ENCODE data around the gene KLF17. TPM values are rescaled to one million over a fixed set of nuclear protein-coding genes. Genes with fewer than 3 reads are reported as not detected.

KLF17 gene
- total RNA-seq, 1 donor: 0.36 TPM

DNA sequence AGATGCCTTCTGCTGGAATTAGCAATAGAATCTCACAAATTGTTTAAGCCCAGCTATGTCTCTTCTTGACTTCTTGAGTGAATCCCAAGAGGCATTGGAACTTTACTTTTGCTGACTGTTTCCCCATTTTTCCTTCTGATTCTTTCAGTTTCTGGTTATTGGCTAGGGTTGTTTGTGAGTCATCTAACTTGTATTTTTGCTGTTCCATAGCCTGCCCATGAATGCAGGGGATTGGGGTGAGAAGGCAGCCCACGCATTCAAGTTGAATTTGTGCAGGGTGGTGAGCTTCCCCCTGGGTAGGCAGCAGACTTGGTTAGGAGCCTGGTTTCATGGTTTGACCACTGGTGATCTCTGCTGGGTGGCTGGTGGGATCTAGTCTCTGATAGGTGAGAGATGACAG lies 10.4 kb upstream of the KLF17 start:
- no peaks in the 10 kb centered on the region for H3K79me2 ChIP-seq (ENCODE audit: insufficient read depth, low read length)
- H3K9me3 ChIP-seq (ENCODE audit: low read depth, low read length): no peaks in the 10 kb centered on the region
- peak overlapping the region; percentile 60 for H2AFZ ChIP-seq (ENCODE audit: low read length)
- no peaks in the 10 kb centered on the region for H3K27me3 ChIP-seq (ENCODE audit: insufficient read depth, low read length)
- no peaks in the 10 kb centered on the region for H3K36me3 ChIP-seq (ENCODE audit: insufficient read depth, low read length)
- H3K27ac ChIP-seq (ENCODE audit: low read depth, low read length): peak overlapping the region; percentile 11
- TF ChIP-seq, protein P1, sequence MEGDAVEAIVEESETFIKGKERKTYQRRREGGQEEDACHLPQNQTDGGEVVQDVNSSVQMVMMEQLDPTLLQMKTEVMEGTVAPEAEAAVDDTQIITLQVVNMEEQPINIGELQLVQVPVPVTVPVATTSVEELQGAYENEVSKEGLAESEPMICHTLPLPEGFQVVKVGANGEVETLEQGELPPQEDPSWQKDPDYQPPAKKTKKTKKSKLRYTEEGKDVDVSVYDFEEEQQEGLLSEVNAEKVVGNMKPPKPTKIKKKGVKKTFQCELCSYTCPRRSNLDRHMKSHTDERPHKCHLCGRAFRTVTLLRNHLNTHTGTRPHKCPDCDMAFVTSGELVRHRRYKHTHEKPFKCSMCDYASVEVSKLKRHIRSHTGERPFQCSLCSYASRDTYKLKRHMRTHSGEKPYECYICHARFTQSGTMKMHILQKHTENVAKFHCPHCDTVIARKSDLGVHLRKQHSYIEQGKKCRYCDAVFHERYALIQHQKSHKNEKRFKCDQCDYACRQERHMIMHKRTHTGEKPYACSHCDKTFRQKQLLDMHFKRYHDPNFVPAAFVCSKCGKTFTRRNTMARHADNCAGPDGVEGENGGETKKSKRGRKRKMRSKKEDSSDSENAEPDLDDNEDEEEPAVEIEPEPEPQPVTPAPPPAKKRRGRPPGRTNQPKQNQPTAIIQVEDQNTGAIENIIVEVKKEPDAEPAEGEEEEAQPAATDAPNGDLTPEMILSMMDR (IDR thresholded peaks at IDR 0.05; ENCODE audit: extremely low read depth, low read depth, low read length): no peak
- peak; percentile 92 for DNase-seq (ENCODE audit: insufficient read length, low spot score, missing footprints)
- peaks cover 10% of the 10 kb centered on the region for H3K4me1 ChIP-seq (ENCODE audit: insufficient read depth, low read length)
- peak overlapping the region; percentile 63 for H3K4me2 ChIP-seq (ENCODE audit: insufficient read depth, low read length)
- no peaks in the 10 kb centered on the region for H4K20me1 ChIP-seq (ENCODE audit: insufficient read depth, low read length)
- H3K4me3 ChIP-seq (ENCODE audit: insufficient read depth, low read length): peak overlapping the region; percentile 22

DNA sequence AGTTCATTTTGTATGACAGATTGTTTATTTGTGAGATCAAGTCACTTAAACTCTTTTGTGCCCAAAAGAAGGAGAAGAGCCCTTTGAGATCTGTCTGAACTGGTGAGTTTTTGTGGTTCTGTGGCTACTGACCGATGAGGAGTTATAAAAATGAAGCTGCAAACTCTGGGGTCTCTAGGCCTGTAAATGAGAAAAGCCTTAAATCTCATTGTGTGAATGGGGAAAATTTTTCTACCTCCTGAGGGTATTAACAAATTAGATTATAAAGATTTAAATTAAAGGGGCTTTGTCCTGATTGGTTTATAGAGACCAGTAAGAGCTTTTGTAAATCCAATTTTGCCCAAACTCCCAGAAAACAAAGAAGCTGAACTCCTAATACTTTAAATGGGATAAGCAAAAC lies 9.7 kb upstream of the KLF17 start:
- H3K4me2 ChIP-seq (ENCODE audit: insufficient read depth, low read length): no peak overlapping the region
- H3K27ac ChIP-seq (ENCODE audit: low read depth, low read length): no peak overlapping the region
- TF ChIP-seq, protein P1 (IDR thresholded peaks at IDR 0.05; ENCODE audit: extremely low read depth, low read depth, low read length): no peak
- no peak overlapping the region for H3K4me3 ChIP-seq (ENCODE audit: insufficient read depth, low read length)
- H3K27me3 ChIP-seq (ENCODE audit: insufficient read depth, low read length): no peaks in the 10 kb centered on the region
- H3K9me3 ChIP-seq (ENCODE audit: low read depth, low read length): no peaks in the 10 kb centered on the region
- H2AFZ ChIP-seq (ENCODE audit: low read length): peak overlapping the region; percentile 43
- H4K20me1 ChIP-seq (ENCODE audit: insufficient read depth, low read length): no peaks in the 10 kb centered on the region
- DNase-seq (ENCODE audit: insufficient read length, low spot score, missing footprints): no peak
- H3K79me2 ChIP-seq (ENCODE audit: insufficient read depth, low read length): no peaks in the 10 kb centered on the region
- H3K4me1 ChIP-seq (ENCODE audit: insufficient read depth, low read length): peaks cover 10% of the 10 kb centered on the region
- H3K36me3 ChIP-seq (ENCODE audit: insufficient read depth, low read length): no peaks in the 10 kb centered on the region

DNA sequence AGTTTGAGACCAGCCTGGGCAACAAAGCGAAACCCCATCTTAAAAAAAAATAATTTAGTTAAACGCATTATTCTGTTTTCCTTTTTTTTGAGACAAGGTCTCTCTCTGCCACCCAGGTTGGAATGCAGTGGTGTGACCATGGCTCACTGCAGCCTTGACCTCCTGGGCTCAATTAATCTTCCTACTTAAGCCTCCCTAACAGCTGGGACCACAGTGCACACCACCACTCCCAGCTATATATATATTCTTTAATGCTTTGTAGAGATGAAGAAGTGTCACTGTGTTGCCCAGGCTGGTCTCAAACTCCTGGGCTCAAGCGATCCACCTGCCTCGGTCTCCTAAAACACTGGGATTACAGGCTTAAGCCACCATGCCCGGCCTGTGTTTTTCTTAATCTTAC lies 7.7 kb upstream of the KLF17 start:
- H4K20me1 ChIP-seq (ENCODE audit: insufficient read depth, low read length): no peaks in the 10 kb centered on the region
- no peaks in the 10 kb centered on the region for H3K79me2 ChIP-seq (ENCODE audit: insufficient read depth, low read length)
- H3K4me1 ChIP-seq (ENCODE audit: insufficient read depth, low read length): peaks cover 10% of the 10 kb centered on the region
- no peaks in the 10 kb centered on the region for H3K27me3 ChIP-seq (ENCODE audit: insufficient read depth, low read length)
- H3K4me3 ChIP-seq (ENCODE audit: insufficient read depth, low read length): no peak overlapping the region
- no peak for DNase-seq (ENCODE audit: insufficient read length, low spot score, missing footprints)
- no peaks in the 10 kb centered on the region for H3K36me3 ChIP-seq (ENCODE audit: insufficient read depth, low read length)
- no peak overlapping the region for H2AFZ ChIP-seq (ENCODE audit: low read length)
- H3K4me2 ChIP-seq (ENCODE audit: insufficient read depth, low read length): no peak overlapping the region
- no peak overlapping the region for H3K27ac ChIP-seq (ENCODE audit: low read depth, low read length)
- no peaks in the 10 kb centered on the region for H3K9me3 ChIP-seq (ENCODE audit: low read depth, low read length)
- TF ChIP-seq, protein P1 (IDR thresholded peaks at IDR 0.05; ENCODE audit: extremely low read depth, low read depth, low read length): no peak

DNA sequence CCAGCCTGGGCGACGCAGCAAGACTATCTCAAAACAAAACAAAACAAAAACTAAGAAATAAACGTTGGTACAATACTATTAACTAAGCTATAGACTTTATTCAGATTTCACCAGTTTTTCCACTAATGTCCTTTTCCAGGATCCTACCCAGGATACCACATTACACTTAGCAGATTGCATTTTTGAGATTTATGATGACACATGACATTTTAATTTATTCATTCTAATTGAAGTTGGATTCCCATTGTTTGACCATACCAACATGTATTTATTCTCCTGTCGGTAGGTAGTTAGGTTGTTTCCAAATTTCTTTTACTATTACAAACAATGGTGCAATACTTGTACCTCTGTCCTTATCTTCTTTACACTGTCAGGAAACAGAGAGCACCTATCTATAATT lies 6.8 kb upstream of the KLF17 start:
- Histone ChIP-seq H3K27me3 (ENCODE audit: insufficient read depth, low read length) (no peaks in the 10 kb centered on the region), H3K4me2 (ENCODE audit: insufficient read depth, low read length) (no peak overlapping the region), H3K4me1 (ENCODE audit: insufficient read depth, low read length) (peaks cover 10% of the 10 kb centered on the region), H4K20me1 (ENCODE audit: insufficient read depth, low read length) (no peaks in the 10 kb centered on the region), H3K9me3 (ENCODE audit: low read depth, low read length) (no peaks in the 10 kb centered on the region), H3K4me3 (ENCODE audit: insufficient read depth, low read length) (no peak overlapping the region), H2AFZ (ENCODE audit: low read length) (no peak overlapping the region), H3K36me3 (ENCODE audit: insufficient read depth, low read length) (no peaks in the 10 kb centered on the region), H3K79me2 (ENCODE audit: insufficient read depth, low read length) (no peaks in the 10 kb centered on the region), H3K27ac (ENCODE audit: low read depth, low read length) (no peak overlapping the region)
- TF ChIP-seq, protein P1 (IDR thresholded peaks at IDR 0.05; ENCODE audit: extremely low read depth, low read depth, low read length): no peak
- DNase-seq (ENCODE audit: insufficient read length, low spot score, missing footprints): no peak
